GM12878 (cell line): ENCODE data around the gene PPP1R18. TPM values are rescaled to one million over a fixed set of nuclear protein-coding genes. Genes with fewer than 3 reads are reported as not detected.

Experiments used
- ATAC-seq: fragments of 200-7000 bp; cut with Tn5 transposase; 3 replicates; pipeline ENCODE4 v1.9.1; 2020; ENCODE audit warnings: mild to moderate bottlenecking, moderate library complexity
- BruUV-seq: library from RNA; stranded (reverse); fragments of 400-500 nt; replicated peaks from 2 replicates; lab custom pipeline; 2021; lab: Mats Ljungman, UMichigan
- CTCF ChIA-PET: fragments of 300-600 bp; sonication (Branson Sonifier 250); formaldehyde crosslinking; extraction: SDS; loops from one replicate; lab custom pipeline; 2021; ENCODE audit warnings: inconsistent platforms; lab: Yijun Ruan, JAX
- POLR2A ChIA-PET: fragments of 350-600 bp; formaldehyde crosslinking; extraction: SDS; loops from one replicate; lab custom pipeline; 2021; ENCODE audit warnings: inconsistent platforms; lab: Charles Lee
- RAD21 ChIA-PET: fragments of 300-600 bp; sonication (Branson Sonifier 250); formaldehyde crosslinking; loops from one replicate; lab custom pipeline; 2023; ENCODE audit warnings: antibody characterized with exemption; ENCODE audit not compliant: unreplicated experiment; lab: Charles Lee
- SMC1A ChIA-PET: fragments of 300-600 bp; sonication (Branson Sonifier 250); formaldehyde crosslinking; loops from one replicate; lab custom pipeline; 2023; ENCODE audit not compliant: unreplicated experiment, uncharacterized antibody; lab: Charles Lee
- DNase-seq: peaks from one replicate; pipeline ENCODE4 v3.0.0-alpha.2; 2011; ENCODE audit warnings: low read depth, low spot score
- FAIRE-seq: peaks from 3 replicates; lab custom pipeline; 2011; peaks lifted over from hg19 to GRCh38; lab: Jason Lieb, UNC
- H2AFZ ChIP-seq: 2 replicates; pipeline ENCODE4 v1.6.0; 2011; ENCODE audit warnings: low read depth, low read length, control low read depth; ENCODE audit not compliant: control insufficient read depth
- H3K27ac ChIP-seq: 2 replicates; pipeline ENCODE4 v1.5.1; 2011; ENCODE audit warnings: control low read depth; ENCODE audit not compliant: control insufficient read depth, insufficient read depth
- H3K27me3 ChIP-seq, 2 experiments: replicated peaks in 1 of 2; 2 replicates each; pipeline versions ENCODE4 v1.6.0 to v1.6.1; 2011; ENCODE audit warnings: low read length in 1 of 2; ENCODE audit not compliant: control insufficient read depth in 2 of 2, insufficient read depth in 2 of 2
- H3K36me3 ChIP-seq, 2 experiments: 2 replicates each; pipeline ENCODE4 v1.5.1; 2011; ENCODE audit warnings: low read length in 1 of 2; ENCODE audit not compliant: control insufficient read depth in 2 of 2, insufficient read depth in 2 of 2
- H3K4me1 ChIP-seq: 2 replicates; pipeline ENCODE4 v1.6.1; 2011; ENCODE audit warnings: mild to moderate bottlenecking, low read length, moderate library complexity, mixed read lengths; ENCODE audit not compliant: control insufficient read depth, insufficient read depth
- H3K4me2 ChIP-seq: 2 replicates; pipeline ENCODE4 v1.6.0; 2011; ENCODE audit warnings: control low read depth; ENCODE audit not compliant: control insufficient read depth, insufficient read depth
- H3K4me3 ChIP-seq: fragments of 200-600 bp; sonication (generic); 2 replicates; pipeline ENCODE4 v1.5.1; 2016
- H3K79me2 ChIP-seq: 2 replicates; pipeline ENCODE4 v1.6.0; 2011; ENCODE audit warnings: low read length; ENCODE audit not compliant: control insufficient read depth, insufficient read depth
- H3K9ac ChIP-seq: 2 replicates; pipeline ENCODE4 v1.8.0; 2011; ENCODE audit warnings: low read length, control low read depth, mixed read lengths; ENCODE audit not compliant: control insufficient read depth, insufficient read depth
- H3K9me3 ChIP-seq: replicated peaks from 3 replicates; pipeline ENCODE4 v1.5.1; 2011; ENCODE audit warnings: mild to moderate bottlenecking, low read length; ENCODE audit not compliant: control insufficient read depth, insufficient read depth
- H4K20me1 ChIP-seq: 2 replicates; pipeline ENCODE4 v1.6.0; 2011; ENCODE audit not compliant: control insufficient read depth, insufficient read depth
- BRCA1 ChIP-seq: IDR thresholded peaks from 2 replicates; pipeline ENCODE4 v1.6.1; 2011; ENCODE audit warnings: low read depth, low read length, improper control_type of control experiment
- EP300 ChIP-seq, 2 experiments: fragments of 150-350 bp in 1 of 2; IDR thresholded peaks; 2 replicates each; pipeline ENCODE4 v1.6.1; 2011 to 2012; ENCODE audit warnings: low read depth in 2 of 2, low read length in 2 of 2, borderline replicate concordance in 1 of 2, improper control_type of control experiment in 1 of 2, inconsistent platforms in 1 of 2; ENCODE audit not compliant: control insufficient read depth in 1 of 2
- FOXK2 ChIP-seq: fragments of 450-650 bp; IDR thresholded peaks from 2 replicates; pipeline ENCODE4 v1.6.1; 2017; ENCODE audit warnings: mild to moderate bottlenecking, moderate library complexity
- GATAD2B ChIP-seq: fragments of 450-650 bp; conservative IDR thresholded peaks from 2 replicates; pipeline ENCODE4 v1.6.1; 2017; ENCODE audit warnings: low read depth, mild to moderate bottlenecking, moderate library complexity
- HCFC1 ChIP-seq: fragments of 150-350 bp; IDR thresholded peaks from 2 replicates; pipeline ENCODE4 v1.6.1; 2014; ENCODE audit warnings: low read length
- HDAC6 ChIP-seq: fragments of 200-600 bp; sonication (generic); IDR thresholded peaks from one replicate; pipeline ENCODE4 v1.8.0; 2017; ENCODE audit warnings: antibody characterized with exemption; ENCODE audit not compliant: unreplicated experiment
- KLF5 ChIP-seq: fragments of 450-650 bp; IDR thresholded peaks from 2 replicates; pipeline ENCODE4 v1.6.1; 2014; ENCODE audit warnings: mild to moderate bottlenecking; ENCODE audit not compliant: partially characterized antibody
- MEF2A ChIP-seq: IDR thresholded peaks from 2 replicates; pipeline ENCODE4 v1.6.1; 2011; ENCODE audit warnings: low read depth, mild to moderate bottlenecking, low read length, moderate library complexity; ENCODE audit not compliant: insufficient read depth
- MTA2 ChIP-seq: fragments of 450-650 bp; IDR thresholded peaks from 2 replicates; pipeline ENCODE4 v1.6.1; 2016; ENCODE audit warnings: low read depth, mild to moderate bottlenecking, moderate library complexity
- NFYB ChIP-seq: IDR thresholded peaks from 2 replicates; pipeline ENCODE4 v1.6.1; 2011; ENCODE audit warnings: low read depth, mild to moderate bottlenecking, low read length, improper control_type of control experiment, moderate library complexity; ENCODE audit not compliant: insufficient read depth
- NR2F1 ChIP-seq: fragments of 450-650 bp; conservative IDR thresholded peaks from 2 replicates; pipeline ENCODE4 v1.6.1; 2017; ENCODE audit warnings: mild to moderate bottlenecking
- POLR2AphosphoS5 ChIP-seq: IDR thresholded peaks from 2 replicates; pipeline ENCODE4 v1.6.1; 2011; ENCODE audit warnings: mild to moderate bottlenecking, low read length, inconsistent platforms
- SMARCA5 ChIP-seq: fragments of 450-650 bp; IDR thresholded peaks from 2 replicates; pipeline ENCODE4 v1.6.1; 2017; ENCODE audit warnings: mild to moderate bottlenecking
- SMC3 ChIP-seq: IDR thresholded peaks from 2 replicates; pipeline ENCODE4 v1.6.1; 2011; ENCODE audit warnings: low read length, improper control_type of control experiment, borderline replicate concordance
- STAT1 ChIP-seq: fragments of 450-650 bp; conservative IDR thresholded peaks from 2 replicates; pipeline ENCODE4 v1.6.1; 2014; ENCODE audit warnings: antibody characterized with exemption, mild to moderate bottlenecking
- TCF7 ChIP-seq: IDR thresholded peaks from 2 replicates; pipeline ENCODE4 v1.6.1; 2014; ENCODE audit warnings: antibody characterized with exemption, borderline replicate concordance
- WRNIP1 ChIP-seq: IDR thresholded peaks from 2 replicates; pipeline ENCODE4 v1.6.1; 2011; ENCODE audit warnings: low read depth, low read length, improper control_type of control experiment, borderline replicate concordance
- YBX1 ChIP-seq: fragments of 450-650 bp; IDR thresholded peaks from 2 replicates; pipeline ENCODE4 v1.6.1; 2016; ENCODE audit warnings: antibody characterized with exemption
- ZNF207 ChIP-seq: fragments of 450-650 bp; IDR thresholded peaks from 2 replicates; pipeline ENCODE4 v1.6.1; 2014; ENCODE audit warnings: antibody characterized with exemption, mild to moderate bottlenecking, borderline replicate concordance
- ZNF274 ChIP-seq: IDR thresholded peaks from one replicate; pipeline ENCODE4 v1.8.0; 2011; ENCODE audit not compliant: insufficient read length, insufficient read depth
- WGBS: methylation state at CpG from one replicate; pipeline ENCODE4 v1.1.6; 2016; ENCODE audit warnings: low lambda C conversion rate; ENCODE audit not compliant: insufficient replicate concordance, insufficient coverage; ENCODE audit errors: missing lambda C conversion rate; 5-methylcytosine and 5-hydroxymethylcytosine counted together
- in situ Hi-C: fragments of 300-500 bp; cut with MboI; formaldehyde crosslinking; loops from 9 replicates; pipeline ENCODE4 v1.14.3; 2018; ENCODE audit warnings: mixed read lengths
- intact Hi-C: fragments of 100-400 bp; cut with micrococcal nuclease; formaldehyde crosslinking; loops from one replicate; pipeline ENCODE4 v1.14.2; 2022; ENCODE audit not compliant: unreplicated experiment
- polyA plus RNA-seq, 11 experiments: library from polyadenylated mRNA; depleted of rRNA in 4 of 11; unstranded in 6 of 11; stranded (reverse) in 5 of 11; fragments of >200 nt; fragmentation: Nextera tagmentation in 4 of 11; fragmentation: Illumina TruSeq in 1 of 11; extraction: Ambion mirVana in 4 of 11; extraction: Trizol in 1 of 11; gene quantifications; 1 replicate in 1 of 11; 2 replicates in 10 of 11; pipeline versions ENCODE4 v1.2.1 to v1.2.3, GENCODE V29; 2011 to 2016; ENCODE audit warnings: inconsistent platforms in 2 of 11, missing spikeins in 2 of 11, low read depth in 1 of 11
- total RNA-seq, 4 experiments: library from RNA; depleted of rRNA in 3 of 4; stranded (reverse); fragments of >200 nt in 3 of 4; fragmentation: Illumina TruSeq in 1 of 4; extraction: Trizol in 1 of 4; gene quantifications; 2 replicates each; pipeline versions ENCODE4 v1.2.1 to v1.2.3, GENCODE V29; 2013 to 2021
- TF ChIP-seq, protein P1 (sequence below): IDR thresholded peaks from 2 replicates; pipeline ENCODE4 v1.6.1; 2011; ENCODE audit warnings: borderline replicate concordance, low read depth, mild to moderate bottlenecking, moderate library complexity, low read length; ENCODE audit not compliant: insufficient read depth, poor library complexity, severe bottlenecking
- TF ChIP-seq, protein P2 (sequence below): fragments of 450-650 bp; IDR thresholded peaks from 2 replicates; pipeline ENCODE4 v1.6.1; 2016; ENCODE audit warnings: mild to moderate bottlenecking

The PPP1R18 gene
- total and polyA plus RNA-seq, 10 of the 15 experiments (the other 5 are each of a cell fraction or from before 2014, with no cell fraction given) = 21.0 to 119 (median 52.6) TPM

DNA sequence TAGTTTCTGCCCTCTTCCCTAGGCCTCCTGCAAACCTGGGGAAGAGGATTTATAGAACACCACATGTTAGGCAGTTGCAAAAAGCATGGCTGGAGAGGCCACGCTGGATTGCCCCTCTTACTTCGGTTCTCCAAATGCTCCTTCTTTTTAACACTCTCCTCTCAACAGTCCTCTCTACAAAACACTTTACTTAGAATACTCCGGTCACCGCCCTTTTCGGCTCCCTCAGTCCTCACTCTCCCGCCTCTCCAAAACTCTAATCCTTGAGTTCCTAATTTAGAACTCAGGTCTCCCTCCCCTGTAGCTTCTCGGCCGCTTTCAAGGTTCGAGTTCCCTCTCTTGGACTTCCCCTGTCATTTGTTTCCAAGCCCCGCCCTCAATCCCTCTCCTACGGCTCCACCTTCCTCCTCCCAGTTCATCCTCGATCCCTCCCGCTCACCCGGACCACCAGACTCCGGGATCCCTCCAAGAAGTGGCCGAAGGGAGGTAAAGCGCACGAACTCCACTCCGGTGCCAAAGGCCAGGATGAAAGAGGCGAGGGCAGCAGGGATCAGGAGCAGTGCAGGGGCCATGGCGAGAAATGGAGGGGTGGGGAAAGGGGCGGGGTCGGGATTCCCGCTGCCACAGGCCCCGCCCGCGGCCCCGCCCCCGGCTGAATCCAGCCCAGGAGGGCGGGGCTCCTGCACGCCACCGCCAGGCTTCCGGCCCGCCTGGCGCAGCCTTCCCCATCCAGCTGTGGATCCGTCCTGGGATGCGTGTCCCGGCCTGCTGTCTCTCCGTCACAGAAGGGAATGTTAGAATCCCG lies 4.2 kb upstream of the PPP1R18 start, which contains the start of gene NRM:
NRM (minus strand) TSS at position 582 of the 805 bp plus-strand sequence; CDS start at position 572, 10 bp downstream.
- H3K4me3 ChIP-seq = peak within 1 kb of the TSS; percentile 100
- BruUV-seq = no TSS peak
- ChIA-PET POLR2A (interaction anchor here (0.5 to 6.1 kb wide), 15 partner anchors 10 to 133 kb away, joined by 3 to 167 read pairs (median 5); partner anchors contain the start of genes MDC1, MRPS18B, PRR3 and TUBB), RAD21 (interaction anchor here (0.8 to 6.4 kb wide), 5 partner anchors 9 to 28 kb away, joined by 3 to 114 read pairs (median 4); partner anchors contain the start of genes DHX16, MDC1 and TUBB), SMC1A (interaction anchor here (0.7 to 6.9 kb wide), 10 partner anchors 10 to 526 kb away, joined by 3 to 73 read pairs (median 4); partner anchors contain the start of genes DHX16 and MDC1), CTCF (interaction anchor here (0.7 to 4.8 kb wide), 10 partner anchors 10 to 380 kb away, joined by 3 to 64 read pairs (median 10); partner anchors contain the start of genes MDC1 and TUBB)
- ATAC-seq = peak; percentile 38
- peak within 1 kb of the TSS; percentile 98 for H2AFZ ChIP-seq
- in situ Hi-C loops = no loop called here
- peak within 1 kb of the TSS; percentile 69 for H3K4me2 ChIP-seq
- no peaks in the 10 kb centered on the region for H3K27me3 ChIP-seq
- intact Hi-C loops = no loop called here
- H3K4me1 ChIP-seq = peaks cover 15% of the 10 kb centered on the region
- H3K36me3 ChIP-seq = no peaks in the 10 kb centered on the region
- peak within 1 kb of the TSS; percentile 96 for H3K27ac ChIP-seq
- peak; percentile 23 for FAIRE-seq
- no peak for DNase-seq
- WGBS = 1% methylated on average over 28 of the region's 40 CpGs
- H3K9ac ChIP-seq = peak within 1 kb of the TSS; percentile 75
- H3K9me3 ChIP-seq = no peaks in the 10 kb centered on the region
- peaks cover 51% of the 10 kb centered on the region for H3K79me2 ChIP-seq
- H4K20me1 ChIP-seq = no peaks in the 10 kb centered on the region
- TF ChIP-seq FOXK2 (no peak), ZNF274 (no peak), EP300 (IDR thresholded peaks at IDR 0.05; ENCODE audit: borderline replicate concordance in 1 of 2, control insufficient read depth in 1 of 2, low read depth in 2 of 2, low read length in 2 of 2) (no peak), HDAC6 (no peak), MEF2A (no peak), NR2F1 (0 out of 2 replicates have a peak, but pooled peaks have one; percentile 27), SMC3 (no peak), POLR2AphosphoS5 (peak; percentile 47; the same call in 1 of the 2 replicates), STAT1 (no peak), ZNF207 (no peak), YBX1 (no peak), GATAD2B (0 out of 2 replicates have a peak, but pooled peaks have one; percentile 35), KLF5 (no peak), HCFC1 (no peak), BRCA1 (no peak), WRNIP1 (no peak), NFYB (no peak), SMARCA5 (no peak), TCF7 (no peak), MTA2 (no peak)
- TF ChIP-seq, protein P1, sequence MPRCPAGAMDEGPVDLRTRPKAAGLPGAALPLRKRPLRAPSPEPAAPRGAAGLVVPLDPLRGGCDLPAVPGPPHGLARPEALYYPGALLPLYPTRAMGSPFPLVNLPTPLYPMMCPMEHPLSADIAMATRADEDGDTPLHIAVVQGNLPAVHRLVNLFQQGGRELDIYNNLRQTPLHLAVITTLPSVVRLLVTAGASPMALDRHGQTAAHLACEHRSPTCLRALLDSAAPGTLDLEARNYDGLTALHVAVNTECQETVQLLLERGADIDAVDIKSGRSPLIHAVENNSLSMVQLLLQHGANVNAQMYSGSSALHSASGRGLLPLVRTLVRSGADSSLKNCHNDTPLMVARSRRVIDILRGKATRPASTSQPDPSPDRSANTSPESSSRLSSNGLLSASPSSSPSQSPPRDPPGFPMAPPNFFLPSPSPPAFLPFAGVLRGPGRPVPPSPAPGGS = peak; percentile 7
- TF ChIP-seq, protein P2, sequence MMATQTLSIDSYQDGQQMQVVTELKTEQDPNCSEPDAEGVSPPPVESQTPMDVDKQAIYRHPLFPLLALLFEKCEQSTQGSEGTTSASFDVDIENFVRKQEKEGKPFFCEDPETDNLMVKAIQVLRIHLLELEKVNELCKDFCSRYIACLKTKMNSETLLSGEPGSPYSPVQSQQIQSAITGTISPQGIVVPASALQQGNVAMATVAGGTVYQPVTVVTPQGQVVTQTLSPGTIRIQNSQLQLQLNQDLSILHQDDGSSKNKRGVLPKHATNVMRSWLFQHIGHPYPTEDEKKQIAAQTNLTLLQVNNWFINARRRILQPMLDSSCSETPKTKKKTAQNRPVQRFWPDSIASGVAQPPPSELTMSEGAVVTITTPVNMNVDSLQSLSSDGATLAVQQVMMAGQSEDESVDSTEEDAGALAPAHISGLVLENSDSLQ = peak; percentile 56; the same call in 1 of the 2 replicates
